ENCODE results near the gene OR6C70.
A peak's percentile ranks its signal among the peaks of the same experiment; 100 is the strongest.

Gene OR6C70

DNA sequence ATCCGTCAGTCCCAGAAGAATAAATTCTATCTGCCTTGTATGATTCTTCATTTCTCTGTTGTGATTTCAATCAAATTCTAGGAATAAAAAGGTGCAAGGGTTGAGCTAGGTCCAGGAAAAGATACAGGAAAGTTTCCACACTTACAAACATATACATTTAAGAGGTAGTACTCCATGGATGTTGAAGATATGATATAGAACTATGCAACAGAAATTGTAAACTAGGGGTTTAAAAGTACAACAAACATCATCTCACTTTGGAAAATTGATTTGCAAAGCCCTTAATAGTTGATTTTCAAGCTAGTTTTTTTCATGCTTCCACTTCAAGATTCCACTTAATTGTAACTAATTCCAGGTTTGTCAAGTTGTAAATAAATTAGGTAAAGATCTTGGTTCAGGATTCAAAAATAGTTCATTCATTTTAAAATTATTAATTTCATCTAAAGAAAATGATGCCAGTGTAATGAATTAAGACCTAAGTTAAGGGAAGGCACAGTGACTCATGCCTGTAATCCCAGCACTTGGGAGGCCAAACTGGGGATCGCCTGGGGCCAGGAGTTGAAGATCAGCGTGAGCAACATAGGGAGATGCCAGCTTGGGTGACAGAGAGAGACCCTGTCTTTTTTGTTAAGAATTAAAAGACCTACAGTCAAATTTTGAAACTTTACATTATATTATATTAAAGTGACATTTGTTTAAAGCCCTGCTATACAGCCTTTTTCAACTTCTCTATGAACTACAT lies at the start of gene OR6C70:
Gene OR6C70 (minus strand): TSS at position 51 of the 742 bp plus-strand sequence. CDS start 0 bp downstream, at position 51.
- Histone ChIP-seq H3K9me3 (ENCODE audit: control insufficient read depth, insufficient read depth, low read depth, low read length) (no peaks in the 10 kb centered on the region), H3K36me3 (ENCODE audit: control insufficient read depth in 2 of 2, insufficient read depth in 1 of 2, low read length in 2 of 2) (no peaks in the 10 kb centered on the region), H3K4me3 (ENCODE audit: low read depth, low read length) (no peak within 1 kb of the TSS), H3K4me1 (ENCODE audit: control insufficient read depth, insufficient read depth, low read length) (no peaks in the 10 kb centered on the region), H3K27ac (ENCODE audit: extremely low read depth, low read depth, low read length) (no peak within 1 kb of the TSS)
- TF ChIP-seq, protein P1, sequence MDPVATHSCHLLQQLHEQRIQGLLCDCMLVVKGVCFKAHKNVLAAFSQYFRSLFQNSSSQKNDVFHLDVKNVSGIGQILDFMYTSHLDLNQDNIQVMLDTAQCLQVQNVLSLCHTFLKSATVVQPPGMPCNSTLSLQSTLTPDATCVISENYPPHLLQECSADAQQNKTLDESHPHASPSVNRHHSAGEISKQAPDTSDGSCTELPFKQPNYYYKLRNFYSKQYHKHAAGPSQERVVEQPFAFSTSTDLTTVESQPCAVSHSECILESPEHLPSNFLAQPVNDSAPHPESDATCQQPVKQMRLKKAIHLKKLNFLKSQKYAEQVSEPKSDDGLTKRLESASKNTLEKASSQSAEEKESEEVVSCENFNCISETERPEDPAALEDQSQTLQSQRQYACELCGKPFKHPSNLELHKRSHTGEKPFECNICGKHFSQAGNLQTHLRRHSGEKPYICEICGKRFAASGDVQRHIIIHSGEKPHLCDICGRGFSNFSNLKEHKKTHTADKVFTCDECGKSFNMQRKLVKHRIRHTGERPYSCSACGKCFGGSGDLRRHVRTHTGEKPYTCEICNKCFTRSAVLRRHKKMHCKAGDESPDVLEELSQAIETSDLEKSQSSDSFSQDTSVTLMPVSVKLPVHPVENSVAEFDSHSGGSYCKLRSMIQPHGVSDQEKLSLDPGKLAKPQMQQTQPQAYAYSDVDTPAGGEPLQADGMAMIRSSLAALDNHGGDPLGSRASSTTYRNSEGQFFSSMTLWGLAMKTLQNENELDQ (tag by site-specific recombination; IDR thresholded peaks at IDR 0.05; ENCODE audit: low read depth) = no peak
- TF ChIP-seq GLIS1 (tag by site-specific recombination; IDR thresholded peaks at IDR 0.05) = peak; percentile 9; the same call in 1 of the 2 replicates
- CTCF ChIA-PET = interaction anchor here (0.7 kb wide), 1 partner anchor 746 kb away, joined by 3 read pairs; no protein-coding TSS in a partner anchor
- POLR2A ChIA-PET = no interaction called here

DNA sequence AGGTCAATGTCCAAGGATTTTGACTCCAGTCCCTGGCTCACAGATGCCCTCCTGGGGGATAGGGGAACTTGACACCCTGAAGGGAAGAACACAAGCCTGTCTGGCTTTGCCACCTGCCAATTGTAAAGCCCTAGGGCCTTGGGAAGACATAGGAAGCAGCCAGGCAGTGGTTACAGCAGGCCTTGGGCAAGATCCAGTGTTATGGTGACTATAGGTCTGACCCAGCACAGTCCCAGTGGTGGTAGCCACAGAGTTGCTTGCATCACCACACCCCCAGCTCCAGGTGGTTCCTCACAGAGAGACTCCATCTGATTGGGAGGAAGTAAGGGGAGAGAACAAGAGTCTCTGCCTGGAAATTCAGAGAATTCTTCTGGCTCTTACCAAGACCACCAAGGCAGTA lies 46.5 kb upstream of the OR6C70 start:
- H3K36me3 ChIP-seq (ENCODE audit: control insufficient read depth in 2 of 2, insufficient read depth in 1 of 2, low read length in 2 of 2) = no peaks in the 10 kb centered on the region
- H3K27ac ChIP-seq (ENCODE audit: extremely low read depth, low read depth, low read length) = no peak overlapping the region
- CTCF ChIA-PET = no interaction called here
- no peaks in the 10 kb centered on the region for H3K4me1 ChIP-seq (ENCODE audit: control insufficient read depth, insufficient read depth, low read length)
- TF ChIP-seq ZNF596 (tag by site-specific recombination; IDR thresholded peaks at IDR 0.05) = no peak
- TF ChIP-seq ZNF174 (tag by site-specific recombination; IDR thresholded peaks at IDR 0.05) = no peak
- no peak for TF ChIP-seq ZFHX2 (tag by site-specific recombination; conservative IDR thresholded peaks at IDR 0.05)
- no peak for TF ChIP-seq ZNF530 (tag by site-specific recombination; IDR thresholded peaks at IDR 0.05; ENCODE audit: low read depth)
- TF ChIP-seq ZEB2 (tag by site-specific recombination; IDR thresholded peaks at IDR 0.05) = no peak
- no peak for TF ChIP-seq ZNF223 (tag by site-specific recombination; IDR thresholded peaks at IDR 0.05)
- no peak for TF ChIP-seq ZNF302 (tag by site-specific recombination; IDR thresholded peaks at IDR 0.05; ENCODE audit: low read depth)
- TF ChIP-seq KLF7 (tag by site-specific recombination; IDR thresholded peaks at IDR 0.05; ENCODE audit: borderline replicate concordance) = no peak
- no peak for TF ChIP-seq FEZF1 (tag by site-specific recombination; IDR thresholded peaks at IDR 0.05)
- TF ChIP-seq KLF10 (tag by site-specific recombination; IDR thresholded peaks at IDR 0.05) = no peak
- no peak for TF ChIP-seq YY2 (tag by site-specific recombination; IDR thresholded peaks at IDR 0.05)
- TF ChIP-seq ZSCAN23 (tag by site-specific recombination; IDR thresholded peaks at IDR 0.05) = no peak
- no peak for TF ChIP-seq TRIM28 (IDR thresholded peaks at IDR 0.05; ENCODE audit: borderline replicate concordance, low read length)
- no peak for TF ChIP-seq ZSCAN16 (tag by site-specific recombination; IDR thresholded peaks at IDR 0.05)
- TF ChIP-seq, protein P2, sequence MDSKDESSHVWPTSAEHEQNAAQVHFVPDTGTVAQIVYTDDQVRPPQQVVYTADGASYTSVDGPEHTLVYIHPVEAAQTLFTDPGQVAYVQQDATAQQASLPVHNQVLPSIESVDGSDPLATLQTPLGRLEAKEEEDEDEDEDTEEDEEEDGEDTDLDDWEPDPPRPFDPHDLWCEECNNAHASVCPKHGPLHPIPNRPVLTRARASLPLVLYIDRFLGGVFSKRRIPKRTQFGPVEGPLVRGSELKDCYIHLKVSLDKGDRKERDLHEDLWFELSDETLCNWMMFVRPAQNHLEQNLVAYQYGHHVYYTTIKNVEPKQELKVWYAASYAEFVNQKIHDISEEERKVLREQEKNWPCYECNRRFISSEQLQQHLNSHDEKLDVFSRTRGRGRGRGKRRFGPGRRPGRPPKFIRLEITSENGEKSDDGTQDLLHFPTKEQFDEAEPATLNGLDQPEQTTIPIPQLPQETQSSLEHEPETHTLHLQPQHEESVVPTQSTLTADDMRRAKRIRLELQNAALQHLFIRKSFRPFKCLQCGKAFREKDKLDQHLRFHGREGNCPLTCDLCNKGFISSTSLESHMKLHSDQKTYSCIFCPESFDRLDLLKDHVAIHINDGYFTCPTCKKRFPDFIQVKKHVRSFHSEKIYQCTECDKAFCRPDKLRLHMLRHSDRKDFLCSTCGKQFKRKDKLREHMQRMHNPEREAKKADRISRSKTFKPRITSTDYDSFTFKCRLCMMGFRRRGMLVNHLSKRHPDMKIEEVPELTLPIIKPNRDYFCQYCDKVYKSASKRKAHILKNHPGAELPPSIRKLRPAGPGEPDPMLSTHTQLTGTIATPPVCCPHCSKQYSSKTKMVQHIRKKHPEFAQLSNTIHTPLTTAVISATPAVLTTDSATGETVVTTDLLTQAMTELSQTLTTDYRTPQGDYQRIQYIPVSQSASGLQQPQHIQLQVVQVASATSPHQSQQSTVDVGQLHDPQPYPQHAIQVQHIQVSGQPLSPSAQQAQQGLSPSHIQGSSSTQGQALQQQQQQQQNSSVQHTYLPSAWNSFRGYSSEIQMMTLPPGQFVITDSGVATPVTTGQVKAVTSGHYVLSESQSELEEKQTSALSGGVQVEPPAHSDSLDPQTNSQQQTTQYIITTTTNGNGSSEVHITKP (tag by site-specific recombination; IDR thresholded peaks at IDR 0.05) = no peak
- TF ChIP-seq ZNF184 (tag by site-specific recombination; IDR thresholded peaks at IDR 0.05) = no peak
- no peak for TF ChIP-seq ZNF140 (tag by site-specific recombination; IDR thresholded peaks at IDR 0.05)
- no peak for TF ChIP-seq SCRT1 (tag by site-specific recombination; IDR thresholded peaks at IDR 0.05; ENCODE audit: borderline replicate concordance)
- TF ChIP-seq ZNF776 (tag by site-specific recombination; IDR thresholded peaks at IDR 0.05; ENCODE audit: borderline replicate concordance) = no peak
- no peak for TF ChIP-seq ZBTB17 (tag by site-specific recombination; IDR thresholded peaks at IDR 0.05)
- H3K9me3 ChIP-seq (ENCODE audit: control insufficient read depth, insufficient read depth, low read depth, low read length) = no peaks in the 10 kb centered on the region
- H3K4me3 ChIP-seq (ENCODE audit: low read depth, low read length) = no peak overlapping the region
- POLR2A ChIA-PET = no interaction called here
